ENCODE data around the gene TGFBR3. TPM values are rescaled to one million over a fixed set of nuclear protein-coding genes. Genes with fewer than 3 reads are reported as not detected.

The TGFBR3 gene
- total RNA-seq, 4 donors from 2014 or later = 16.3 to 90.0 (median 54.7) TPM

GRCh38 chr1:91680556-91681155 lies 205.3 kb downstream of the TGFBR3 start:
- Histone ChIP-seq H3K4me3 (no peak overlapping the region), H3K27me3 (no peaks in the 10 kb centered on the region), H3K27ac (no peak overlapping the region), H3K9me3 (no peaks in the 10 kb centered on the region), H3K36me3 (no peaks in the 10 kb centered on the region), H3K4me1 (peaks cover 0 to 24% (median 3%) of the 10 kb centered on the region in 4 donors)
- TF ChIP-seq CTCF (IDR thresholded peaks at IDR 0.05) (no peak), POLR2A (IDR thresholded peaks at IDR 0.05) (no peak)
- DNase-seq = no peak

GRCh38 chr1:91679446-91679845 lies 206.5 kb downstream of the TGFBR3 start:
- no peak for TF ChIP-seq POLR2A (IDR thresholded peaks at IDR 0.05)
- no peak for TF ChIP-seq CTCF (IDR thresholded peaks at IDR 0.05)

DNA sequence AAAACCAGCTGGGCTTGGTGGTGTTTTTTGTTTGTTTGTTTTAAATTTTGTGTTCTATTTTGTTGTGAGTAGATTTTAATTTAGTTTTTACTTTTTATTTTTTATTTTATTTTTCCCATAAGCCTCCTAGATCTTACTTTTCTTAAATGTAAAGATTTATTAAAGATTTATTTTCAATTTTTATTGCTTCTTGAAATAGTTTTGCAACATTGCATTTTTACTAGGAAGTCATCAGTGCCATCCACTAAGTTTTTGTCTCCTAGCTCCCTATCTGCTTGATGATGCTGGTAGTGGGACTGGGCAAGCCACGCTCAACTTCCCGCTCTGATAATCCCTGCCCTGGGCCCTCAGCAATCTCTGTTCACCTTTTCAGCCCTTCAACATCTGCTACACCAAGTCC lies 209.9 kb downstream of the TGFBR3 start:
- Histone ChIP-seq H3K36me3 (no peaks in the 10 kb centered on the region), H3K27ac (no peak overlapping the region), H3K9me3 (no peaks in the 10 kb centered on the region), H3K4me3 (no peak overlapping the region), H3K4me1 (no peaks in the 10 kb centered on the region), H3K27me3 (no peaks in the 10 kb centered on the region)
- no peak for DNase-seq
- TF ChIP-seq CTCF (IDR thresholded peaks at IDR 0.05) = no peak
- no peak for TF ChIP-seq POLR2A (IDR thresholded peaks at IDR 0.05)

More at GRCh38 chr1:91679446-91679845, 206.5 kb downstream of the TGFBR3 start:
- no peak overlapping the region for H3K27ac ChIP-seq
- DNase-seq = no peak
- no peaks in the 10 kb centered on the region for H3K9me3 ChIP-seq
- no peaks in the 10 kb centered on the region for H3K27me3 ChIP-seq
- H3K36me3 ChIP-seq = no peaks in the 10 kb centered on the region
- H3K4me1 ChIP-seq = peaks cover 0 to 12% (median 0%) of the 10 kb centered on the region in 4 donors
- no peak overlapping the region for H3K4me3 ChIP-seq

GRCh38 chr1:91674107-91674506 lies 211.8 kb downstream of the TGFBR3 start:
- no peak for DNase-seq
- Histone ChIP-seq H3K27me3 (no peaks in the 10 kb centered on the region), H3K36me3 (no peaks in the 10 kb centered on the region), H3K4me3 (no peak overlapping the region), H3K4me1 (no peaks in the 10 kb centered on the region), H3K9me3 (no peaks in the 10 kb centered on the region), H3K27ac (no peak overlapping the region)
- TF ChIP-seq CTCF (IDR thresholded peaks at IDR 0.05) = no peak
- TF ChIP-seq POLR2A (IDR thresholded peaks at IDR 0.05) = no peak

GRCh38 chr1:91673613-91674012 lies 212.3 kb downstream of the TGFBR3 start:
- Histone ChIP-seq H3K9me3 (no peaks in the 10 kb centered on the region), H3K4me3 (no peak overlapping the region), H3K27ac (no peak overlapping the region), H3K4me1 (no peaks in the 10 kb centered on the region), H3K36me3 (no peaks in the 10 kb centered on the region), H3K27me3 (no peaks in the 10 kb centered on the region)
- no peak for DNase-seq
- no peak for TF ChIP-seq CTCF (IDR thresholded peaks at IDR 0.05)
- TF ChIP-seq POLR2A (IDR thresholded peaks at IDR 0.05) = no peak

Data from Peyer's patch (tissue), 4 donors.